Tibial artery (tissue), 4 donors: ENCODE results near the gene SLC4A5.

Experiments used
- DNase-seq, 2 donors: peaks; one replicate each; pipeline ENCODE4 v3.0.0-alpha.2; 2019
- H3K27ac ChIP-seq, 2 donors: fragments of 200-600 bp; sonication (generic) in 1 of 2; 1 replicate in 1 of 2; 2 replicates in 1 of 2; pipeline ENCODE4 v1.5.1; 2018 to 2019; ENCODE audit warnings: mild to moderate bottlenecking in 1 of 2
- H3K27me3 ChIP-seq, 2 donors: fragments of 200-600 bp; sonication (generic) in 1 of 2; one replicate each; pipeline versions ENCODE4 v1.5.1 to v1.6.0; 2016 to 2019
- H3K36me3 ChIP-seq, 3 donors: fragments of 200-600 bp; sonication (generic) in 2 of 3; one replicate each; pipeline ENCODE4 v1.5.1; 2016 to 2019; ENCODE audit warnings: mild to moderate bottlenecking in 2 of 3
- H3K4me1 ChIP-seq, 4 donors: fragments of 200-600 bp; sonication (generic) in 2 of 4; 1 replicate in 3 of 4; 2 replicates in 1 of 4; pipeline ENCODE4 v1.5.1; 2016 to 2019
- H3K4me3 ChIP-seq, 2 donors: fragments of 200-600 bp; sonication (generic) in 1 of 2; 1 replicate in 1 of 2; 2 replicates in 1 of 2; pipeline ENCODE4 v1.5.1; 2018 to 2019; ENCODE audit warnings: mild to moderate bottlenecking in 2 of 2
- H3K9me3 ChIP-seq, 3 donors: fragments of 200-600 bp; sonication (generic) in 1 of 3; one replicate each; pipeline ENCODE4 v1.5.1; 2016 to 2019
- intact Hi-C: fragments of 100-400 bp; cut with DNase I; formaldehyde crosslinking; loops from one replicate; pipeline ENCODE4 v1.15.0; 2023; ENCODE audit warnings: low total_unique reads
- TF ChIP-seq, protein P1 (sequence below), 2 experiments: fragments of 200-600 bp in 1 of 2; fragments of 450-650 bp in 1 of 2; IDR thresholded peaks; one replicate each; pipeline ENCODE4 v1.5.1; 2017 to 2019; ENCODE audit warnings: antibody characterized with exemption in 2 of 2, mild to moderate bottlenecking in 1 of 2, moderate library complexity in 1 of 2

Gene SLC4A5

GRCh38 chr2:74228772-74229171 is 114.4 kb downstream of the SLC4A5 start:
- TF ChIP-seq, protein P1, sequence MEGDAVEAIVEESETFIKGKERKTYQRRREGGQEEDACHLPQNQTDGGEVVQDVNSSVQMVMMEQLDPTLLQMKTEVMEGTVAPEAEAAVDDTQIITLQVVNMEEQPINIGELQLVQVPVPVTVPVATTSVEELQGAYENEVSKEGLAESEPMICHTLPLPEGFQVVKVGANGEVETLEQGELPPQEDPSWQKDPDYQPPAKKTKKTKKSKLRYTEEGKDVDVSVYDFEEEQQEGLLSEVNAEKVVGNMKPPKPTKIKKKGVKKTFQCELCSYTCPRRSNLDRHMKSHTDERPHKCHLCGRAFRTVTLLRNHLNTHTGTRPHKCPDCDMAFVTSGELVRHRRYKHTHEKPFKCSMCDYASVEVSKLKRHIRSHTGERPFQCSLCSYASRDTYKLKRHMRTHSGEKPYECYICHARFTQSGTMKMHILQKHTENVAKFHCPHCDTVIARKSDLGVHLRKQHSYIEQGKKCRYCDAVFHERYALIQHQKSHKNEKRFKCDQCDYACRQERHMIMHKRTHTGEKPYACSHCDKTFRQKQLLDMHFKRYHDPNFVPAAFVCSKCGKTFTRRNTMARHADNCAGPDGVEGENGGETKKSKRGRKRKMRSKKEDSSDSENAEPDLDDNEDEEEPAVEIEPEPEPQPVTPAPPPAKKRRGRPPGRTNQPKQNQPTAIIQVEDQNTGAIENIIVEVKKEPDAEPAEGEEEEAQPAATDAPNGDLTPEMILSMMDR (IDR thresholded peaks at IDR 0.05), result no peak
- intact Hi-C loops, result no loop called here
- no peak overlapping the region for H3K4me3 ChIP-seq
- no peaks in the 10 kb centered on the region for H3K27me3 ChIP-seq
- DNase-seq, result no peak
- peaks cover 0 to 9% (median 0%) of the 10 kb centered on the region in 3 donors for H3K36me3 ChIP-seq
- H3K27ac ChIP-seq, result no peak overlapping the region
- H3K9me3 ChIP-seq, result no peaks in the 10 kb centered on the region
- peaks cover 0 to 32% (median 22%) of the 10 kb centered on the region in 4 donors for H3K4me1 ChIP-seq

DNA sequence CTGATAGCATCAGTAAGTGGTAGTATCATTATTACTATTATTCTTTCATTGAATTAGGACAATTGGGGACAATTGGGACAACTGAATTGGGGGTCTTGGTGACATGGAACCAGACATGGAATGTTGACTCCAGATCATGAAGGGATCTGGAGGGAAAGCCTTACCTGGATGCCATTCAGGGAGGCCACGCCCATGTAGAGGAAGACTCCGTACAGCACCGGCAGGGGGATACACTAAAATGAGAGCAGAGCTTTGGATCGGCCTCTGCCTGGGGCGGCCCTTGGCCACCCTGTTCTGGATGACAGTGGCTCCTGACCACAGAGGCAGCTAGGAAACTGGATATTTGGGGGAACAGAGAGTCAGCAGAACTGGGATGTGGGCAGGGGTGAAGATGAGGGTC is 115.6 kb downstream of the SLC4A5 start:
- intact Hi-C loops, result no loop called here
- H3K36me3 ChIP-seq, result no peaks in the 10 kb centered on the region
- H3K9me3 ChIP-seq, result no peaks in the 10 kb centered on the region
- H3K27me3 ChIP-seq, result no peaks in the 10 kb centered on the region
- H3K27ac ChIP-seq, result peak overlapping the region; percentile 4 to 72
- no peak for DNase-seq
- TF ChIP-seq, protein P1 (IDR thresholded peaks at IDR 0.05), result no peak
- H3K4me1 ChIP-seq, result peaks cover 0 to 38% (median 22%) of the 10 kb centered on the region in 4 donors
- no peak overlapping the region for H3K4me3 ChIP-seq

DNA sequence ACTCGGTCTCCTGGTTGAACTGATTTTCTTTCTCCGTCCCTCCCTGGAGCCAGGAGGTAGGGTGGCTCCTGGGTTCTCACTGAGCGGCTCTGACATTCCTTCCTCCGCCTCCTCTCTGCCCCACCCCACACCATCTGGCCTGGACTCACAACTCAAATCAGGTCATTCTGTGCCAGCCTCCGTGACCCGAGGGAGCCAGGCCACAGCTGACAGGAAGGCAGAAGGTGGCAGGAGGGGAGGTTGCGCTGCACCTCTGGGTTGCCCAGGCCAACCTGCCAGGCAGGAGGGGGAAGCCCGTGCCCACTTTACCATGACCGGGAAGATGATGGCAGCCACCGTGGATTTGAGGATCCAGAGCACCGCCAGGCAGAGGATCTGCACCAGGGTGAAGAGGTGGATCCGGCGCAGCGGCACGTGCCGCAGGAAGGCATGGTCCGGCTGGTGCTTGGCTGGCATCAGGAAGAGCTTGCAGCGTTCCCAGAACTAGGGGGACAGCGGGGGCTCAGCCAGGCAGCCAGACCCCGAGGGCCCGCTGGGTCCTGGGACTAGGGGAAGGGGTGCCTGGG is 116.5 kb downstream of the SLC4A5 start:
- Histone ChIP-seq H3K36me3 (peaks cover 0 to 3% (median 0%) of the 10 kb centered on the region in 3 donors), H3K27ac (peak overlapping the region; percentile 72), H3K9me3 (no peaks in the 10 kb centered on the region), H3K27me3 (no peaks in the 10 kb centered on the region), H3K4me1 (peaks cover 0 to 38% (median 22%) of the 10 kb centered on the region in 4 donors), H3K4me3 (peak overlapping the region; percentile 1 to 21)
- TF ChIP-seq, protein P1 (IDR thresholded peaks at IDR 0.05), result no peak
- intact Hi-C loops, result no loop called here
- peak in 1 of 2 donors; percentile 75 for DNase-seq

DNA sequence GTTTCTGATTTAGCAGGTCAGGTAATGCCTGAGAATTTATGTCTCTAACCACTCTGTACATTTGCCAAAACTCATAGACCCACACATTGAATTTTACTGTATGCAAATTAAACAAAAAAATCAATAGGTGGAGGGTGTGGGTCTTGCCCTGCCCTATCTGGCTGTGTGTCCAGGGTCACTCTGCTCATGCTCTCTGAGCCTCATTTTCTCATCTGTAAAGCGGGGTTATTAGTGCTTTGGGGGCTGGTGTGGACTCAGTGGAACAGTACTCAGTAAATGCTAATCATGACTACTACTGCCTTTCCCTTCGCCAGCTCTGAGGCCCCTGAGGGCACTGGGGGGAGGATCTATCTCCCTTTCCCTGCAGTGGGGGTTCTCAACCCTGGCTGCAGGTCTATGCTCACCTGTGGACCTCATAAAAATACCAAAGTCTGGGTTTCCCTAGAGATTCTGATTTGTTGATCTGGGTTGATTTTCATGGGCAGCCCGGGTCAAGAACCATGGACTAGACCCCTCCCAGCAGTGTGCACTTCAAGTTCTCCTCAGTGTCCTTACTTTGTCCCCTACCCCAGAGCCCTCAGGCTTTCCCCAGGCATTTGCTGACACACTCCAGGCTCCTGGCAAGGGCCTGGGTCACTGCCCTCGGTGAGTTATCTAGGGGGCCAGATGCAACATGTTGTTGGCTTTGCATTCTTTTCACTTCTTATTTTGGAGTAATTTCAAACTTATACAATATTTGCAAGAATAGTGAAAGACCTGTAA is 117.3 kb downstream of the SLC4A5 start:
- H3K36me3 ChIP-seq, result peaks cover 0 to 11% (median 0%) of the 10 kb centered on the region in 3 donors
- DNase-seq, result no peak
- peak overlapping the region; percentile 72 for H3K27ac ChIP-seq
- TF ChIP-seq, protein P1 (IDR thresholded peaks at IDR 0.05), result no peak
- intact Hi-C loops, result no loop called here
- H3K4me1 ChIP-seq, result peaks cover 0 to 38% (median 22%) of the 10 kb centered on the region in 4 donors
- no peaks in the 10 kb centered on the region for H3K27me3 ChIP-seq
- no peaks in the 10 kb centered on the region for H3K9me3 ChIP-seq
- peak overlapping the region in 1 of 2 donors; percentile 21 for H3K4me3 ChIP-seq

- Histone ChIP-seq H3K4me3 (no peak overlapping the region), H3K27me3 (no peaks in the 10 kb centered on the region), H3K36me3 (peaks cover 3 to 22% (median 6%) of the 10 kb centered on the region in 3 donors), H3K27ac (peak overlapping the region; percentile 8 to 39), H3K9me3 (no peaks in the 10 kb centered on the region), H3K4me1 (peaks cover 0 to 38% (median 22%) of the 10 kb centered on the region in 4 donors)
- TF ChIP-seq, protein P1 (IDR thresholded peaks at IDR 0.05), result no peak
- DNase-seq, result no peak
- intact Hi-C loops, result no loop called here
These were observed 119.1 kb downstream of the SLC4A5 start for GRCh38 chr2:74223941-74224770.
